NT2/D1 (cell line): ENCODE data around the gene ZNF280C.
"Not testable (repeated sequence)": the region's sequence is repeated elsewhere in the genome, so short reads cannot be mapped to it uniquely, and the experiment has no call there.

ENCODE experiments used
- DNase-seq: peaks from one replicate; pipeline ENCODE4 v3.0.0-alpha.2; 2011; ENCODE audit warnings: low read depth, low spot score
- H3K27me3 ChIP-seq: 2 replicates; pipeline ENCODE4 v1.6.0; 2011; ENCODE audit warnings: mild to moderate bottlenecking; ENCODE audit not compliant: insufficient read length, insufficient read depth
- H3K36me3 ChIP-seq: 2 replicates; pipeline ENCODE4 v1.6.1; 2011; ENCODE audit warnings: mild to moderate bottlenecking, low read length, mixed read lengths; ENCODE audit not compliant: insufficient read depth, insufficient read length
- H3K4me1 ChIP-seq: 2 replicates; pipeline ENCODE4 v1.5.1; 2011; ENCODE audit not compliant: insufficient read depth, insufficient read length
- H3K4me3 ChIP-seq: 2 replicates; pipeline ENCODE4 v1.5.1; 2011; ENCODE audit warnings: low read depth; ENCODE audit not compliant: insufficient read length
- H3K9ac ChIP-seq: 2 replicates; pipeline ENCODE4 v1.6.0; 2011; ENCODE audit warnings: low read depth; ENCODE audit not compliant: insufficient read length
- H3K9me3 ChIP-seq: 2 replicates; pipeline ENCODE4 v1.5.1; 2011; ENCODE audit warnings: mild to moderate bottlenecking, low read length; ENCODE audit not compliant: insufficient read depth
- SUZ12 ChIP-seq: IDR thresholded peaks from 2 replicates; pipeline ENCODE4 v1.6.1; 2011; ENCODE audit not compliant: insufficient read length, insufficient read depth; ENCODE audit errors: extremely low read depth
- YY1 ChIP-seq: IDR thresholded peaks from 2 replicates; pipeline ENCODE4 v1.6.1; 2011; ENCODE audit not compliant: insufficient read length, insufficient read depth
- ZNF274 ChIP-seq: IDR thresholded peaks from 2 replicates; pipeline ENCODE4 v1.6.1; 2011; ENCODE audit warnings: mild to moderate bottlenecking, low read depth, low read length

Gene ZNF280C

DNA sequence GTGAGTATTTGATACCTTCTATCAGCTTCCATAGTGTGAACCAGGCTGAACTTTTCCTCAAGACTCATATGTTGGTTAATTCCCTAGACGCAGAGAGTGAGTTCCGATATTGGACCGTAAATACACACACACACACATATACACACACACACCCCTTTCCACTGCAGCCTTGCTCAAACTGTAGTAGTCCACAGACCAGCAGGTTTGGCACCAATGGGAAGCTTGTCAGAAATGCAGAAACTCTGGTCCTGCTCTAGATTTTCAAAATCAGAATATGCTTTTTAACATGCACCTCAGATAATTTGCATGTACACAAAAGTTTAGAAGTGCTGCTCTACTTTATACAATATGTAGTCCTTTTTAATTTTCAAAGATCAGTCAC is 27.6 kb upstream of the ZNF280C start:
- H3K9me3 ChIP-seq: no peaks in the 10 kb centered on the region
- no peaks in the 10 kb centered on the region for H3K4me1 ChIP-seq
- DNase-seq: no peak
- H3K36me3 ChIP-seq: no peaks in the 10 kb centered on the region
- no peak overlapping the region for H3K9ac ChIP-seq
- no peak overlapping the region for H3K4me3 ChIP-seq
- TF ChIP-seq YY1 (no peak), ZNF274 (no peak), SUZ12 (no peak)
- no peaks in the 10 kb centered on the region for H3K27me3 ChIP-seq

DNA sequence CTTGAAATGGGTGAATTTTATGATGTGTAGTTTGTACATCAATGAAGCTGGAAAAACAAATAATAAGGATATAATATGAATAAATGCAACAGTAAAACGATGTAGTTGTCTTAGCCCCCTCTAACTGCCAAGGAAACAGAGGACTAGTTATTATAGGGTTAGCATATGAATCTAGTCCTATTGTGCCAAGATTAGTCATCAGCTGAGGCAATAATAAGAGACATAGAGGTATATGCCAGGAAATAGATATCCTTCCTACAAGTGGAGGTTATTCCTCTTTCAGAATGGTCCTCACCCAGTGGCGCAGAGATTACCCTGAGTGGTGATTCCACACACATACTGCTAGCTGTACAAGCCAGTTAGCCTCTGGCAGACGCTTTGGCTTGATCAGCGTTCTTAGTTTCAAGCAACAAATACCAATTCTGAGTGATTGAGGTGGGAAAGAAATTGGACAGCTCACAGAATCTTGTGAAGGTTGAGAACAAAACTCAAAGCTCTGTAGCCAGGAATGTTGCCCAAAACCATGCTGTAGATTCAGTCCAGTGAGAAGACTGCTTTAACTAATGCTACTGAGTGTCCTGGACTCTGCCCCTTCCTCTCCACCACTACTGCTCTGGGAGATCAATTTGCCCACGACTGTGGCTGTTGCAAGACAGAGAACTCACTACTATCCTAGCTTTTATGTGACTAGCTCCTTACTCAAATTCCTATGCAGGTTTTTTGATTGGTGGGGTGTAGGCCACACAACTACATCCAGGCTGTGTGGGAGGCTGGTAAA is 27.0 kb upstream of the ZNF280C start:
- H3K9me3 ChIP-seq: no peaks in the 10 kb centered on the region; the same call in 1 of the 2 replicates
- H3K27me3 ChIP-seq: no peaks in the 10 kb centered on the region
- no peak for TF ChIP-seq ZNF274
- TF ChIP-seq YY1: no peak
- no peak for TF ChIP-seq SUZ12
- no peak for DNase-seq
- H3K4me3 ChIP-seq: no peak overlapping the region
- H3K36me3 ChIP-seq: no peaks in the 10 kb centered on the region
- H3K4me1 ChIP-seq: no peaks in the 10 kb centered on the region
- no peak overlapping the region for H3K9ac ChIP-seq

DNA sequence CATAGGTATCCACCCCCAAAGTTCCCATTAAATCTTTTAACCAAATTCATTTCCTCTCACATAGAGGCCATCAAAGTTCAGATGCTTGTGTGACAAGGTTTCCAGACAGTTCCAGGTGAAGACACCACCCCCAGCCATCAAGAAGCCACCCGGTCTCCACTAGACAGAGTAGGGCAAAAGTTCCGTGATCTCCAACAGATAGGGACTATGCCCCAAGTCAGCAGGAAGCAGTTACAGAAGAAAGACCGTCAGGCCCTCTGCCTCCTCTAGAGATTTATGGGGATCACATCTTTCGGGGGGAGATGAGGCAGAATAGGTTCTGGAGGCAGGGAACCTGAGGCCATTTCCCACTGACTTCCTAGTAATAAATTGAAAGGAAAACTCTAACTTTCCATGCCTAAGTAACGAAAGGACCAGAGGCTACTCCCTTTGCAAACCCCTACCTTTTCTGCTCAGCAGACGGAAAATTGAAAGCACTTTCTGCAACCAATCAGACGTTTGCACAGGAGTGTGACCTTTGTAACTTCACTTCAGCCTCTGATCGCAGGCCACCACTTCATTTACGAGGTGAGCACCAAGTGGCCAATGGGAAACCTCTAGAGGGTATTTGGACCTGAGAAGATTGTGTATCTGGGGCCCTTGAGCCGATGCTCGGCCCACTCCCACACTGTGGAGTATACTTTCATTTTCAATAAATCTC is 18.5 kb upstream of the ZNF280C start:
- TF ChIP-seq SUZ12 (no peak), YY1 (no peak), ZNF274 (no peak)
- no peak overlapping the region for H3K4me3 ChIP-seq

GRCh38 chrX:130285710-130286109 is 17.0 kb upstream of the ZNF280C start:
- TF ChIP-seq YY1: no peak
- TF ChIP-seq ZNF274: no peak
- no peak for TF ChIP-seq SUZ12
- Histone ChIP-seq H3K27me3 (no peaks in the 10 kb centered on the region), H3K9ac (no peak overlapping the region), H3K9me3 (peaks cover 5% of the 10 kb centered on the region; the same call in 1 of the 2 replicates), H3K4me1 (no peaks in the 10 kb centered on the region), H3K4me3 (no peak overlapping the region), H3K36me3 (no peaks in the 10 kb centered on the region)
- DNase-seq: no peak

More for the DNA sequence above, 18.5 kb upstream of the ZNF280C start:
- Histone ChIP-seq H3K9me3 (peaks cover 5% of the 10 kb centered on the region; the same call in 1 of the 2 replicates), H3K4me1 (no peaks in the 10 kb centered on the region), H3K9ac (no peak overlapping the region), H3K36me3 (no peaks in the 10 kb centered on the region), H3K27me3 (no peaks in the 10 kb centered on the region)
- no peak for DNase-seq

- DNase-seq: no peak
- no peaks in the 10 kb centered on the region for H3K4me1 ChIP-seq
- H3K36me3 ChIP-seq: no peaks in the 10 kb centered on the region
- TF ChIP-seq ZNF274 (no peak), SUZ12 (no peak), YY1 (no peak)
- H3K27me3 ChIP-seq: no peaks in the 10 kb centered on the region
- H3K9ac ChIP-seq: no peak overlapping the region
- H3K4me3 ChIP-seq: no peak overlapping the region
- peaks cover 5% of the 10 kb centered on the region; the same call in 1 of the 2 replicates for H3K9me3 ChIP-seq
Measured at GRCh38 chrX:130285069-130285620, 16.4 kb upstream of the ZNF280C start.

DNA sequence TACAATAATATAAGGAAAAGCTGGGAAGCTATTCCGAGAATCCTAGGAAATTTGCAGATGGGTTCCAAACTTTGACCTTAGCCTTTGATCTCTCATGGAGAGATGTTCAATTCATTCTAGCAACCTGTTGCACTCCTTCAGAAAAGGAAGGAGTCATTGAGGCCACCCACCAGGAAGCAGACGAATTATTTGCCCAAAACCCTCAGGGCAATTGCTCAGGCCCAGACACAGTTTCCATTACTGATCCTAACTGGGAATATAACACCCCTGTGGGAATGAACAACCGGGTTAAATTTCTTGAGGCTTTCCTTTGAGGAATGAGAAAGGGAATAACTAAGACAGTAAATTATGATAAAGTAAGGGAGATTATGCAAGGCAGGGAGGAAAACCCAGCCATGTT is 13.5 kb upstream of the ZNF280C start:
- Histone ChIP-seq H3K4me1 (no peaks in the 10 kb centered on the region), H3K27me3 (no peaks in the 10 kb centered on the region), H3K36me3 (no peaks in the 10 kb centered on the region), H3K4me3 (no peak overlapping the region), H3K9me3 (peaks cover 5% of the 10 kb centered on the region; the same call in 1 of the 2 replicates), H3K9ac (no peak overlapping the region)
- TF ChIP-seq YY1 (no peak), SUZ12 (no peak)
- DNase-seq: no peak

DNA sequence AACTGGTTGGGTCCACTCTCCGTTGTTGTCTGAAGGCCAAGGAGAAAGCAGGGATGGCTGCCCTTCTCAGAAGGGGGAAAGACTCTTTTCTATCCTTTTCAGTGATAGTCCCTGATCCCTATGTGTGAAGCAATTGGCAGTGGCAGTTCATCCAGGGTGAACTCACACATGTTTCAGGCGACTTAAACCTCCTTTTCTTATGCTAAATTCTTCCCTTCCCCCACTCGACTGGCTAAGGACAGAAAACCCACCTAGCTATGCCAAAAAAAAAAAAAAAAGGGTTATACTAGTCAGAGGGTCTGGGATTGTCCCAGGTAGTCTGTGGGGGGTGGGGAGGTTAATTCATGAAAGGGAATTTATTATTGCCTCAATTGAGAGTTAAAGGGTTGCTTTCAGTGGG is 12.2 kb upstream of the ZNF280C start:
- Histone ChIP-seq H3K9me3 (peaks cover 5% of the 10 kb centered on the region; the same call in 1 of the 2 replicates), H3K9ac (no peak overlapping the region), H3K36me3 (no peaks in the 10 kb centered on the region), H3K4me1 (no peaks in the 10 kb centered on the region), H3K4me3 (no peak overlapping the region), H3K27me3 (no peaks in the 10 kb centered on the region)
- DNase-seq: peak; percentile 52
- TF ChIP-seq YY1 (no peak), SUZ12 (no peak), ZNF274 (no peak)

- not testable (repeated sequence) for DNase-seq, H3K9ac ChIP-seq, H3K27me3 ChIP-seq, H3K9me3 ChIP-seq, H3K36me3 ChIP-seq, H3K4me1 ChIP-seq, H3K4me3 ChIP-seq
Measured at GRCh38 chrX:130272253-130272652, 3.6 kb upstream of the ZNF280C start.

- H3K4me1 ChIP-seq, H3K27me3 ChIP-seq, H3K9ac ChIP-seq, DNase-seq, H3K9me3 ChIP-seq, H3K36me3 ChIP-seq, H3K4me3 ChIP-seq: not testable (repeated sequence)
Measured at GRCh38 chrX:130269391-130269790, 692 bp upstream of the ZNF280C start.
